ENCODE results near the gene HBZ.

DNA sequence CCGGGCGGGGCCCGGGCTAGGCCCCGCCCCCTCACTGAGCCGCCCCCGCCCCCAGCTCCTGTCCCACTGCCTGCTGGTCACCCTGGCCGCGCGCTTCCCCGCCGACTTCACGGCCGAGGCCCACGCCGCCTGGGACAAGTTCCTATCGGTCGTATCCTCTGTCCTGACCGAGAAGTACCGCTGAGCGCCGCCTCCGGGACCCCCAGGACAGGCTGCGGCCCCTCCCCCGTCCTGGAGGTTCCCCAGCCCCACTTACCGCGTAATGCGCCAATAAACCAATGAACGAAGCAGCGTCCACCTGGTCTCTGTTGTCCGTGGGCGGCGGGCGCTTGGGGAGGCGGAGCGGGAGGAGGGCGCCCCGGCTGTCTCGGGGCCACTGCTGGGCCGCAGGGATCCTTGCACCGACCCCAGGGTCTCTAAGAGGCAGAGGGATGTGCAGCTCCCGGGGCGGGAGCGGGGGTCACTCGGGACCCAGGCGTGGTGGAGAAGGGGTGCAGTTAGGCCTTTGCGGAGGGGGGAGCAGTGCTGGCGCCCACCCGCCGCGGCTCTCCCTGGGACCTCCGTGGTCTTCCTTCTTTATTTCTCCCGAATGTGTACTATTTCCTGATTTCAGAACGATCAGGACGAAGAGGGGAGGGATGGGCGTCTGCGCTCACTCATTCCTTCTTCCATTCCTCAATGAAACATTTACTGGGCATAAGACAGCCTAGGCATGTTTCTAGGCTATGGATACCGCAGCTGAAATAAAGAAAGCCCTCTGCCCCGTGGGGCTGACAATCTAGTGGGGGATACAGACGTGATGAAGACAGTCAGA, 2.0 kb downstream of the HBZ start:
- TF ChIP-seq, protein P1, sequence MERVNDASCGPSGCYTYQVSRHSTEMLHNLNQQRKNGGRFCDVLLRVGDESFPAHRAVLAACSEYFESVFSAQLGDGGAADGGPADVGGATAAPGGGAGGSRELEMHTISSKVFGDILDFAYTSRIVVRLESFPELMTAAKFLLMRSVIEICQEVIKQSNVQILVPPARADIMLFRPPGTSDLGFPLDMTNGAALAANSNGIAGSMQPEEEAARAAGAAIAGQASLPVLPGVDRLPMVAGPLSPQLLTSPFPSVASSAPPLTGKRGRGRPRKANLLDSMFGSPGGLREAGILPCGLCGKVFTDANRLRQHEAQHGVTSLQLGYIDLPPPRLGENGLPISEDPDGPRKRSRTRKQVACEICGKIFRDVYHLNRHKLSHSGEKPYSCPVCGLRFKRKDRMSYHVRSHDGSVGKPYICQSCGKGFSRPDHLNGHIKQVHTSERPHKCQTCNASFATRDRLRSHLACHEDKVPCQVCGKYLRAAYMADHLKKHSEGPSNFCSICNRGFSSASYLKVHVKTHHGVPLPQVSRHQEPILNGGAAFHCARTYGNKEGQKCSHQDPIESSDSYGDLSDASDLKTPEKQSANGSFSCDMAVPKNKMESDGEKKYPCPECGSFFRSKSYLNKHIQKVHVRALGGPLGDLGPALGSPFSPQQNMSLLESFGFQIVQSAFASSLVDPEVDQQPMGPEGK (CRISPR knock-in tag; IDR thresholded peaks at IDR 0.05; ENCODE audit: borderline replicate concordance), result no peak
- TF ChIP-seq RARB (CRISPR knock-in tag; IDR thresholded peaks at IDR 0.05) (no peak), OSR1 (CRISPR knock-in tag; IDR thresholded peaks at IDR 0.05) (no peak), ZC3H10 (CRISPR knock-in tag; IDR thresholded peaks at IDR 0.05) (no peak), CSDC2 (CRISPR knock-in tag; IDR thresholded peaks at IDR 0.05) (no peak), ESRRG (CRISPR knock-in tag; IDR thresholded peaks at IDR 0.05) (no peak), CREB5 (CRISPR knock-in tag; IDR thresholded peaks at IDR 0.05; ENCODE audit: low read depth) (no peak), ZFP3 (CRISPR knock-in tag; IDR thresholded peaks at IDR 0.05) (no peak), ARNTL (CRISPR knock-in tag; IDR thresholded peaks at IDR 0.05; ENCODE audit: borderline replicate concordance, low read depth) (no peak), TCF4 (CRISPR knock-in tag; IDR thresholded peaks at IDR 0.05; ENCODE audit: borderline replicate concordance) (no peak), ISL1 (CRISPR knock-in tag; IDR thresholded peaks at IDR 0.05) (no peak)

Measured in SK-N-SH treated with all-trans-retinoic acid at 6 μM for 48 hours (cell line).